Choroid plexus epithelial cell (primary cell): ENCODE results near the gene NUMA1.

Experiments
- DNase-seq: peaks from one replicate; pipeline ENCODE4 v3.0.0-alpha.2; 2010; ENCODE audit warnings: low read depth
- H3K4me3 ChIP-seq: 2 replicates; pipeline ENCODE4 v1.5.1; 2011; ENCODE audit warnings: low read depth, mild to moderate bottlenecking, control low read depth, low read length, moderate library complexity
- TF ChIP-seq, protein P1 (sequence below): conservative IDR thresholded peaks from 2 replicates; pipeline ENCODE4 v1.5.1; 2011; ENCODE audit warnings: low read depth, mild to moderate bottlenecking, control low read depth, inconsistent platforms, low read length, moderate library complexity

Gene NUMA1

DNA sequence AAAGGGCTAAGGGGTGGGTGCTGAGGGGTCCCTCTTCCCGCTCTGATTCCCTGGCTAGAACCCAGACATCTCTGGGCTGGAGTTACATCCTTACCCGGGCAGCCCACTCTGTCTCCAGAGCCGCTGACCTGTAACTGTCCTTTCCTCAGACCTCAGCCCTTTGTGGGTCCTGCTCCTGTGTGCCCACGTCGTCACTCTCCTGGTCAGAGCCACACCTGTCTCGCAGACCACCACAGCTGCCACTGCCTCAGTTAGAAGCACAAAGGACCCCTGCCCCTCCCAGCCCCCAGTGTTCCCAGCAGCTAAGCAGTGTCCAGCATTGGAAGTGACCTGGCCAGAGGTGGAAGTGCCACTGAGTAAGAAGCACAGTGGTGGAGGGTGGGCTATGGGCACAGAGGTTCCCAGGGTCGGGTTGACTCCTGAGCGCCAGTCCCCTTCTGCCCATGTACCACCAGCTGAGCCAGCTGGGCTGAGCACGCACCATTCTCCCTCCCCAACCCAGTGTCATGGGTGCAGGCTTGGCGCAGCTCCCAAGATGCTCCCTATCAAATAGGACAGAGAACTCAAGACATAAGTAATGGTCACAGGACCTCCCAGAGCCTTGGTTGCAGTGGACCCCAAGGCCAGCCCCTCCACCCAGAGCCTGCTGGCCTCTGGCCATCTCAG is 80.0 kb downstream of the NUMA1 start:
- H3K4me3 ChIP-seq = no peak overlapping the region
- TF ChIP-seq, protein P1, sequence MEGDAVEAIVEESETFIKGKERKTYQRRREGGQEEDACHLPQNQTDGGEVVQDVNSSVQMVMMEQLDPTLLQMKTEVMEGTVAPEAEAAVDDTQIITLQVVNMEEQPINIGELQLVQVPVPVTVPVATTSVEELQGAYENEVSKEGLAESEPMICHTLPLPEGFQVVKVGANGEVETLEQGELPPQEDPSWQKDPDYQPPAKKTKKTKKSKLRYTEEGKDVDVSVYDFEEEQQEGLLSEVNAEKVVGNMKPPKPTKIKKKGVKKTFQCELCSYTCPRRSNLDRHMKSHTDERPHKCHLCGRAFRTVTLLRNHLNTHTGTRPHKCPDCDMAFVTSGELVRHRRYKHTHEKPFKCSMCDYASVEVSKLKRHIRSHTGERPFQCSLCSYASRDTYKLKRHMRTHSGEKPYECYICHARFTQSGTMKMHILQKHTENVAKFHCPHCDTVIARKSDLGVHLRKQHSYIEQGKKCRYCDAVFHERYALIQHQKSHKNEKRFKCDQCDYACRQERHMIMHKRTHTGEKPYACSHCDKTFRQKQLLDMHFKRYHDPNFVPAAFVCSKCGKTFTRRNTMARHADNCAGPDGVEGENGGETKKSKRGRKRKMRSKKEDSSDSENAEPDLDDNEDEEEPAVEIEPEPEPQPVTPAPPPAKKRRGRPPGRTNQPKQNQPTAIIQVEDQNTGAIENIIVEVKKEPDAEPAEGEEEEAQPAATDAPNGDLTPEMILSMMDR = no peak
- DNase-seq = no peak

DNA sequence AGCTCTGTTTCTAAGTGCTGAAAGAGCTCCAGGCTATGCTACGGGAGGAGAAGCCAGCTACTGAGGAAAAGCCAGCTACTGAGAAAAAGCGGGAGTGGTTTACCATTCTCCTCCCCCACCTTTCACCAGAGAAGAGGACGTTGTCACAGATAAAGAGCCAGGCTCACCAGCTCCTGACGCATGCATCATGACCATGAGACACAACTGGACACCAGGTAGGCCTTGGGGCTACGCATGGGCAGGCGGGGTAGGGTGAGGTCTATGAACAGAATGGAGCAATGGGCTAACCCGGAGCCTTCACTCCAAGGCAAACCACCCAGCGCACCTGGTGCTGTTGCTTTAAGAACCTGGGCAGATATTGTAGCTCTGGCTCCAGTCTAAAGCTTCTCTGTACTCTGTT is 80.5 kb downstream of the NUMA1 start:
- TF ChIP-seq, protein P1 = no peak
- no peak overlapping the region for H3K4me3 ChIP-seq
- DNase-seq = no peak

DNA sequence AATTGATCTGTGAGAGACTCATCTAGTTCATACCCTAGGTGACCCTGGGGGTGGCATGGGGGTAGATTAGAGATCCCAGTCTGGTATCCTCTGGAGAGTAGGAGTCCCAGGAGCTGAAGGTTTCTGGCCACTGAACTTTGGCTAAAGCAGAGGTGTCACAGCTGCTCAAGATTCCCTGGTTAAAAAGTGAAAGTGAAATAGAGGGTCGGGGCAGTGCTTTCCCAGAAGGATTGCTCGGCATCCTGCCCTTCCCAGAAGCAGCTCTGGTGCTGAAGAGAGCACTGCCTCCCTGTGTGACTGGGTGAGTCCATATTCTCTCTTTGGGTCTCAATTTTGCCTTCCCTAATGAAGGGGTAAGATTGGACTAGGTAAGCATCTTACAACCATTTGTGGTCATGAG is 81.0 kb downstream of the NUMA1 start:
- DNase-seq = peak; percentile 50
- TF ChIP-seq, protein P1 = no peak
- H3K4me3 ChIP-seq = no peak overlapping the region

DNA sequence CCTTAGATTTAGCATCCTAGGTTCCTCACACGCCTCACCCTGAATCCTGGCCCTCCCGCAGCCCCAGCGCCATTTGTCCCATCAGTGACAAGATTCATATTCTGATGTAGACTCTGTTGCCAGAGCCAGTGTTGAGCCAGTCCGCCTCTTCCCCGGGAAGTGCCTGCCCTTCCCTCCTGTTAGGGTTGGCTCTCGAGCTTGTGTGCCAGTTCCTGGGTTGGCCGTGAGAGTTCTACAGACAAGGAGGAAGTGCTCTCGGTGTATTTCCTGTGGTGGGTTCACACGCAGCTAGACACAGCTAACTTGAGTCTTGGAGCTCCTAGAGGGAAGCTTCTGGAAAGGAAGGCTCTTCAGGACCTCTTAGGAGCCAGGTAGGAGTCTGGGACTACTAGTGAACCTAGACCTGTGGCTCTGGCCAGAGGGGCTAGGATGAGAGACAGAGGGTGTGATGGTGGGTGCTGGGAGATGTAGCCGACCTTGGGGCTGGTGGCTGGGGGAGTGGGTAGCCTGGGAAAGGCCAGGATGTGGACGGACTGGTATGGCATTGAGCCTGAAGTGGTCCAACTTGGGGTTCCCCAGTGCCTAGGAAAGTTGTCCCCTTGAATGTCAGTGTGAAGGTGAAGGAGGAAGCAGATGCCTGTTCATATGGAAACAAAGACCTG is 81.6 kb downstream of the NUMA1 start, which contains the start of gene IL18BP:
IL18BP (plus strand) TSS at position 261 of the 662 bp plus-strand sequence. CDS start 1,076 bp downstream, outside the sequence.
- TF ChIP-seq, protein P1 = no peak
- no peak within 1 kb of the TSS for H3K4me3 ChIP-seq
- DNase-seq = no peak

DNA sequence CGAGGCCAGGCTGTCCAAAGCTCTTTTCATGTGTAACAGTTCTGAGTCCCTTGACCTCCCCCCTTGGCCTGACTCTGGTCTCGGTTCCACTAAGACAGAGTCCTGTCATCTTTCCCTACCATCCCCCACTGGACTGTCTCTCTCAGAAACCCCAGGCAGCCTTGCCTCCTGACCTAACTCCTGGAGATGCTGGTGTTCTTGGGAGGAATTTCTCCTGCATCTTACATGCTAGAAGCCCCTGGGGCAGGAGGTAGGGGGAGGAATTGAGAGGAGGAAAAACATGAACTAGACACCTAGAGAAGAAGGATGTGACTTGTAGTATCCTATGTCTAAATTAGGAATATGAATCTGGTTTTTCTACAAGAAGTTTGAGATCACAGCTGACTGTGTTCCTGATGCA is 82.3 kb downstream of the NUMA1 start:
- DNase-seq = no peak
- TF ChIP-seq, protein P1 = no peak
- no peak overlapping the region for H3K4me3 ChIP-seq

DNA sequence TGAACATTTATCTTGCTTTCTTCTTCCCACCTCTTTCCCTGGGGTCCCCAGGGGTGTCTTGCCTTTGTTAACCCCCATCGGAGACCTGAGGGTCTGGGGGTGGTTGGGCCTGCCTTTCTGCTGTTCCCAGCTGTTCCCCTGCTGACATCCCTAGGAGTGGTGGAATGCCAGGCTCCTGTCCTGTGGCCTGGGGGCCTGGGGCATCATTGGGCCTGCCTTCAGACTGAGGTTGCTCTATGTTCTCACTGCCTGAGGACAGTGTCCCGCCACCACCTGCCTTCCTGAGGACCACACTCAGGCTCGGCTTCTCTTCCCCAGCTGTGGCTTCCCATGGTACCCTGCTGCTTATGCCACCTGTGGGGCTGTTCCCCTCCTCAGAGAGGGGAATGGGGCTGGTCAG is 82.7 kb downstream of the NUMA1 start:
- DNase-seq = no peak
- no peak overlapping the region for H3K4me3 ChIP-seq
- TF ChIP-seq, protein P1 = no peak

DNA sequence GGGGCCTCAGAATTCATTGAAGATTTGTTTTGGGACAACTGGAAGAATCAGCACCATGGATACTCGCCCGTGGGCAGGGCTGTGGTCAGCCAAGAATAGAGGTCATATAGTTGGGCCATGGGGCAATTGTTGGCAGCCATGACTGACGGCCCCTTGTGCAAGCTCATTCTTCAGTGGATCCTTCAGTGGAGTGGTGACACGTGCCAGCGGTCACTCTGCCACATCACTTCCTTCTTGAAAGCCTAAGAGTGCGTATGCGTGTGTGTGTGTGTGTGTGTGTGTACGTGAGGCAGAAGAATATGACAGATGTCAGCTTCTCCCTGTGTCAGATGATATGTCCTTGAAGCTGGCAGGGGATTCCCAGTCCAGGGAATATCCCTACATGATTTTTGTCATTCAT is 83.4 kb downstream of the NUMA1 start:
- no peak for DNase-seq
- TF ChIP-seq, protein P1 = no peak
- H3K4me3 ChIP-seq = no peak overlapping the region
